Measurements from ENCODE around the gene SHC2. TPM values are rescaled to one million over a fixed set of nuclear protein-coding genes. Genes with fewer than 3 reads are reported as not detected.
"Not testable (repeated sequence)": the region's sequence is repeated elsewhere in the genome, so short reads cannot be mapped to it uniquely, and the experiment has no call there.

Gene SHC2
- total RNA-seq, 4 donors from 2014 or later, result 31.5 to 72.8 (median 48.8) TPM

DNA sequence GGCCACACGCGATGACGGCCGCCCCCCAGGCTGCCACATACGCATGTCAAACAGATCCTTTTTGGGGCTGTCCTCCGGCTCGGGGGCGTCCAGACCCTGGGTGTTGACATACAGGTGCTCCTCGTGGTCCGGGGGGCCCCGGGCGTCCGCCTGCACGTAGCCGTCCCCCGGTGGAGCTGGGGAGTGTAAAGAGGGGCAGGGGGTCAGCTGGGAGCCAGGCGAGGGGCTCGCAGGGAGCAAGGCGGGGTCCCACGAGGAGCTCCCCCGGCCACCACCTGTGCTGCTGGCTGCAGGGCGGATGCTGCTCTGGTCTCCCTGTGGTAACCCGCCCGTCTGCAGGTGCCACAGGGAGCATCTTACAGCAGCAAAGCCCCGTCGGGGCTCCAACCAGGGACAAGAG is 35.8 kb downstream of the SHC2 start:
- Histone ChIP-seq H3K4me3 (replicated peaks in 1 of 3) (no peak overlapping the region), H3K9me3 (no peaks in the 10 kb centered on the region), H3K27me3 (no peaks in the 10 kb centered on the region), H3K36me3 (no peaks in the 10 kb centered on the region), H3K27ac (no peak overlapping the region), H3K4me1 (no peaks in the 10 kb centered on the region)
- 90 to 93% methylated on average over 10 to 24 of the region's 26 CpGs for WGBS, 2 donors
- TF ChIP-seq POLR2A (IDR thresholded peaks at IDR 0.05), result no peak
- TF ChIP-seq, protein P1, sequence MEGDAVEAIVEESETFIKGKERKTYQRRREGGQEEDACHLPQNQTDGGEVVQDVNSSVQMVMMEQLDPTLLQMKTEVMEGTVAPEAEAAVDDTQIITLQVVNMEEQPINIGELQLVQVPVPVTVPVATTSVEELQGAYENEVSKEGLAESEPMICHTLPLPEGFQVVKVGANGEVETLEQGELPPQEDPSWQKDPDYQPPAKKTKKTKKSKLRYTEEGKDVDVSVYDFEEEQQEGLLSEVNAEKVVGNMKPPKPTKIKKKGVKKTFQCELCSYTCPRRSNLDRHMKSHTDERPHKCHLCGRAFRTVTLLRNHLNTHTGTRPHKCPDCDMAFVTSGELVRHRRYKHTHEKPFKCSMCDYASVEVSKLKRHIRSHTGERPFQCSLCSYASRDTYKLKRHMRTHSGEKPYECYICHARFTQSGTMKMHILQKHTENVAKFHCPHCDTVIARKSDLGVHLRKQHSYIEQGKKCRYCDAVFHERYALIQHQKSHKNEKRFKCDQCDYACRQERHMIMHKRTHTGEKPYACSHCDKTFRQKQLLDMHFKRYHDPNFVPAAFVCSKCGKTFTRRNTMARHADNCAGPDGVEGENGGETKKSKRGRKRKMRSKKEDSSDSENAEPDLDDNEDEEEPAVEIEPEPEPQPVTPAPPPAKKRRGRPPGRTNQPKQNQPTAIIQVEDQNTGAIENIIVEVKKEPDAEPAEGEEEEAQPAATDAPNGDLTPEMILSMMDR (IDR thresholded peaks at IDR 0.05), result no peak
- no peak for DNase-seq
- intact Hi-C loops (cut with DNase I), result no loop called here

GRCh38 chr19:424546-424945 is 36.3 kb downstream of the SHC2 start:
- H3K27ac ChIP-seq, result no peak overlapping the region
- 95 to 98% methylated on average over 5 to 9 of the region's 15 CpGs for whole genome bisulfite sequencing, 2 donors
- H3K4me3 ChIP-seq (replicated peaks in 1 of 3), result no peak overlapping the region
- no peaks in the 10 kb centered on the region for H3K36me3 ChIP-seq
- H3K9me3 ChIP-seq, result no peaks in the 10 kb centered on the region
- no peaks in the 10 kb centered on the region for H3K4me1 ChIP-seq
- TF ChIP-seq POLR2A (IDR thresholded peaks at IDR 0.05), result no peak
- TF ChIP-seq, protein P1 (IDR thresholded peaks at IDR 0.05), result no peak
- DNase-seq, result no peak
- intact Hi-C loops (cut with DNase I), result no loop called here
- H3K27me3 ChIP-seq, result no peaks in the 10 kb centered on the region

DNA sequence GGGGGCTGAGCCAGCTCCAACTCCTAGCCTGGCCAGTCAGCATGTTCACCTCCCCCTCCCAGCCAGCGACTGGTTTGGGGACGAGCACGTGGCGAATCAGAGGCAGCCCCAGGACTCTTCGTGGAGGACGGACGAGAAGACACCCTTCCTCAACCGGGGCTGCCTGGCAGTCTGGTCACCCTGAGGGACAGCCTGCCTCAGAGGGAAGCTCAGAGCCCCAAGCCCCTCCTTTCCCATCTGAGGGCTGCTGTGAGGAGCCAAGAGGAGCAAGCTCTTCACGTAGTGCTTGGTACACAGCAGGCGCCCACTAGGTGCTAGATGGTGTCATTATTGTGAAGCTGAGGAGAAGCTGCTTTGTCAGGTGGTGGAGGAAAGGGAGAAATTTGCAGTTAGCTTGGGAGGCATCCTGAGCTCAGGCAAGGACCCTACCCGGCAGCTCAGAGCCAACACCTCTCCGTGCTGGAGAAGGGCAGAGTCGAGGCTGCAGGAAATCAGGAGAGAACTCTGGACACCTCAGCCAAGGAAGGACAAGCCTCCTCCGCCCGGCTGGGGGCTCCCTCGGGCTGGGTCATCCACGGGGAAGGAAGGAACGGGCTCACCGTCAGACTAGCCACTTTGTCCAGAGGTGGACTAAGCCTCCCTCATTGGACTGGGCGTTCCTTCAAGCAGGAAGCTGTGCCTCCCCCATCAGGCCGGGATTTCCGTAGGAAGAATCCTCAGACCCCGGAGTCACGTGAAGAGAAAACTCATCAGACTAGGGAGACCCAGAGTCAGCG is 37.0 kb downstream of the SHC2 start:
- DNase-seq, result no peak
- WGBS, 2 donors, result 86% methylated on average over 10 to 18 of the region's 25 CpGs
- Histone ChIP-seq H3K4me3 (replicated peaks in 1 of 3) (no peak overlapping the region), H3K27me3 (no peaks in the 10 kb centered on the region), H3K4me1 (no peaks in the 10 kb centered on the region), H3K27ac (no peak overlapping the region), H3K9me3 (no peaks in the 10 kb centered on the region), H3K36me3 (no peaks in the 10 kb centered on the region)
- TF ChIP-seq, protein P1 (IDR thresholded peaks at IDR 0.05), result no peak
- intact Hi-C loops (cut with DNase I), result no loop called here

DNA sequence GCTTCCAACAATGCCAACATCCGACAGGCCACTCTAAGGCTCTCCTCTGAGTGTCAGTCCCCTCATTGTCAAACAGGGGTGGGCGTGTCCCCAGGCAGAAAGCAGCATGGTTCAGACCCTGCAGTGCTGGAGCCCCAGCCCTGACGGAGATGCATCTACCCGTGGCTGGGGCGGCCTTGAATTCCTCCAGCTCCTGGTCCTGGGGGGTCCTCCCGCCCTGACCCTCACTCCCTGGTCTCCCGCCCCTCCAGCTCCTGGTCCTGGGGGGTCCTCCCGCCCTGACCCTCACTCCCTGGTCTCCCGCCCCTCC is 38.0 kb downstream of the SHC2 start:
- H3K27ac ChIP-seq; intact Hi-C loops (cut with DNase I); H3K36me3 ChIP-seq; DNase-seq; H3K4me1 ChIP-seq; H3K9me3 ChIP-seq; H3K4me3 ChIP-seq (replicated peaks in 1 of 3); H3K27me3 ChIP-seq: not testable (repeated sequence)
- 77 to 79% methylated on average over 2 to 5 of the region's 9 CpGs for WGBS, 2 donors

DNA sequence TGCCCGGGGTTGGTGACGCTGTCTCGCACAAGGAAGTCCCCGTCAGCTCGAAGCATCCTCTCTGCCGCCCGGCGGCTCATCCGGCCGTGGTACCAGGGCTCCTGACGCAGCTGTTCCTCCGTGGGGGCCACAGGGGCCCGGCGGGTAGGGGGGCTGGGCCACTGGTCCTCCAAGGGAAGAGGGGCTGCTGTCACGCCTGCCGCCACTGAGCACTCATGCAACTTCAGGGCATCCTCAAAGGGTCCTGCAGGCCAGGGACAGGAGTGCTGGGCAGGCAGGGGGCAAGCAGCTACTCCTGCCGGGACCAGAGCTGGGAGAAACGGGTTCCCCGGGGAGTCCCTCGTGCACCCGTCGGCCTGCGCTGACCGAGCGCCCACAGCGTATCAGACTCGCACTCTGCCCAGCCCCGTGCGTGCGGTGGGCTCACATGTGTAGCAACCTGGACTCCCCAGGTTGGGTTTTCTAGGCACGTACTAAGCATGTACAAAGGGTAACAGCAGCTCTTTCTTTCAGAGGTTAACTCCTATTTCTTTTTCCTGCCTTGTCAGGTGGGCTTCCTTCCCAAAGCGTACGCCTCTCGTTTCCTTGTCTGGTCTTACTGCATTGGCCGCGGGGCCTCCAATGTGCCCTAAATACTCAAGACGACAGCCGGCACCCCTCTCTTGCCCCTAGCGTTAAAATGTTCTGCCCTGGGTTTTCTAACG is 38.5 kb downstream of the SHC2 start:
- Histone ChIP-seq H3K27ac (no peak overlapping the region), H3K4me3 (replicated peaks in 1 of 3) (no peak overlapping the region), H3K27me3 (no peaks in the 10 kb centered on the region), H3K36me3 (no peaks in the 10 kb centered on the region), H3K9me3 (no peaks in the 10 kb centered on the region), H3K4me1 (no peaks in the 10 kb centered on the region)
- no peak for DNase-seq
- whole genome bisulfite sequencing, 2 donors, result 80 to 89% methylated on average over 21 to 38 of the region's 40 CpGs
- intact Hi-C loops (cut with DNase I), result no loop called here
- no peak for TF ChIP-seq POLR2A (IDR thresholded peaks at IDR 0.05)
- TF ChIP-seq, protein P1 (IDR thresholded peaks at IDR 0.05), result no peak

Data from thyroid gland (tissue), 4 donors.